Fibroblast of the conjunctiva (primary cell): ENCODE data around the gene RBM22.
A peak's percentile ranks its signal among the peaks of the same experiment; 100 is the strongest.

Experiments used
- DNase-seq: peaks from one replicate; pipeline ENCODE4 v3.0.0-alpha.2; 2010; ENCODE audit warnings: low read depth

Gene RBM22

DNA sequence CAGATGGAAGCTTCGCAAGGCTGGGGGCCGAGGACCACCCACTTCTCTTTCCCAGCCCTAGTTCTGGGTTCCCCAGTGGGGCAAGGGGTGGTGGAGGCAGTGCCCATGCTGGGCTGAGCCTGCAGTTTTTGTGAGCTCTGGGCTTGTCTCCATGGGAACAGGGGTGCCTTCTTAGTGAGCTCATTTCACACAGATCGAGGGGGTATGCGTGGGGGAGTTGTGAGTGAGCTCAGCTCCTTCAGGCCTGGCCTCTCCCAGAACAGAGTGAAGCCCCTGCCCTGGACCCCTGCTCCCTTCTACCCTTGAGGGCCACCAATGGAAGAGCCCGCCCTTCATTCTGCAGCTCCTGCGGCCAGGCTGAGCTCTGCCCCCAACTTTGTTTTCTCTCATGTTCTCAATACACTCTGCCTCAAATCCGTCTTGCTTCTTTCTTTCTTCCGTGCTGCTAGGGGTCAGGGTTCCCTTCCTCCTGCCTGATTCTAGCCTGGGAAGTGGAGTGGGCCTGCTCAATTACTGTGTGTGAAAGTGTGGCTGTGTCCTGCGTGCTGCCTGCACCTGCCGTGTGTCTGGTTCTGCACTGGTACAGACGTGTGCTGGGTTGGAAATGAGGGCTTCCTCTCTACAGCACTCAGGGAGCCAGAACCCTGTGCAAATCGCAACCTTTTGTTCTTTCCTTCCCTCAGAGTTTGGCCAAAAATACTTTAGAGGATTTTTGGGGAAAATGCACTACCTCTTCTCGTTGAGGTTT is 48.8 kb downstream of the RBM22 start:
- DNase-seq: no peak

DNA sequence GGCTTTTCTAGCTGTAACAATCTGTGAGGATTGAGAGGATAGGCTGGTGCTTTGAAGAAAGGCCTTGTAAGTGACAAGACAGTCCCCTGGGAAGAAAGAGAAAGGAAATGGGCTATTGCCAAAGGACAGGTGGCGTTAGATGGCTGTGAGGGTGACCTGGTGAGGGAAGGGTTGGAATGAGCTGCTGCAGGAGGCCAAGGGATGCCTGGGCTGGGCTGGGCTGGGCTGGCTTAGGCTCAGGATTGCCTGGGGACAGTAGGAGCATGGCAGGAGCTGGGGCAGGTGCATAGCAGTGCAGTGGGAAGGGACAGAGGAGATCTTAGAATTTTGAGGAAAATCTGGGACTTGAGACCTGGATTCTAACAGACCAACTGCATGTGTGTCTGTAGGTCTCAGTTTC is 49.5 kb downstream of the RBM22 start:
- DNase-seq: no peak

DNA sequence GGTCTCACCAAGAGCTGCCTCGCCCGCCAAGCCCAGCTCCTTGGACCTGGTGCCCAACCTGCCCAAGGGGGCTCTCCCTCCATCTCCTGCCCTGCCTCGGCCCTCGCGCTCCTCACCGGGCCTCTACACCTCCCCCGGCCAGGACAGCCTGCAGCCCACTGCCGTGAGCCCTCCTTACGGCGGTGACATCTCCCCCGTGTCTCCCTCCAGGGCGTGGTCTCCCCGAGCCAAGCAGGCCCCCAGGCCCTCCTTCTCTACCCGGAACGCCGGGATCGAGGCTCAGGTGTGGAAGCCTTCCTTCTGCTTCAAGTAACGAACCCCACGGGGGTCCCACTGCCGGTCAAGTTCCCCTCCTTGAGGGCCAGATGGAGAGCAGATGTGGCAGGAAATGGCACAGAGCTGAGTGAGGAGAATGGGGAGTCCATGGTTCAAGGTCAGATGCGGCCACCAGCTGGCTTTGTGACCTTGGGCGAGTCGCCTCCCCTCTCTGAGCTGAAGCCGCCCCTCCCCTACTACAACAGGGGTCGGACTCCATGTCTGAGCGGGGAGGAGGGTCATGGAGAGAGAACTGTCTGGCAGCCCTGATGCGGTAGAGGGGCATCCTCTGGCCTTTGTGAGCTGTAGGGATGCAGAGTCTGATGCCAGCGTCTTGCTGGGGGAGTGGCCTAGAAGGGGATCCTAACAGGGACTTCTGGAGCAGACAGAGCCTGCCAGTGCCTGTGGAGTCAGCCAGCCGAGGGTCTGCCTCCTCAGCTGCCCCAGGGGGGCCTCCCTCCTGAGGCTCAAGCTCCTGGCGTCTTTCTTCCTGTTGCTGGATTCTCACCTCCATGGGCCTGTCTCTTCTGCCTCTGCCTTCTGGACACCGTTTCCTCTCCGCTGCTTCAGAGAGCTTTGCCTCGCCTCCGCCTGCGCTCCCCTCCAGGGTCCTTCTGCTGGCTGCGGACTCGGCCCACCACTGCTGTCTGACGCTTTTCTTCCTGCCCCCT is 50.5 kb downstream of the RBM22 start:
- no peak for DNase-seq

DNA sequence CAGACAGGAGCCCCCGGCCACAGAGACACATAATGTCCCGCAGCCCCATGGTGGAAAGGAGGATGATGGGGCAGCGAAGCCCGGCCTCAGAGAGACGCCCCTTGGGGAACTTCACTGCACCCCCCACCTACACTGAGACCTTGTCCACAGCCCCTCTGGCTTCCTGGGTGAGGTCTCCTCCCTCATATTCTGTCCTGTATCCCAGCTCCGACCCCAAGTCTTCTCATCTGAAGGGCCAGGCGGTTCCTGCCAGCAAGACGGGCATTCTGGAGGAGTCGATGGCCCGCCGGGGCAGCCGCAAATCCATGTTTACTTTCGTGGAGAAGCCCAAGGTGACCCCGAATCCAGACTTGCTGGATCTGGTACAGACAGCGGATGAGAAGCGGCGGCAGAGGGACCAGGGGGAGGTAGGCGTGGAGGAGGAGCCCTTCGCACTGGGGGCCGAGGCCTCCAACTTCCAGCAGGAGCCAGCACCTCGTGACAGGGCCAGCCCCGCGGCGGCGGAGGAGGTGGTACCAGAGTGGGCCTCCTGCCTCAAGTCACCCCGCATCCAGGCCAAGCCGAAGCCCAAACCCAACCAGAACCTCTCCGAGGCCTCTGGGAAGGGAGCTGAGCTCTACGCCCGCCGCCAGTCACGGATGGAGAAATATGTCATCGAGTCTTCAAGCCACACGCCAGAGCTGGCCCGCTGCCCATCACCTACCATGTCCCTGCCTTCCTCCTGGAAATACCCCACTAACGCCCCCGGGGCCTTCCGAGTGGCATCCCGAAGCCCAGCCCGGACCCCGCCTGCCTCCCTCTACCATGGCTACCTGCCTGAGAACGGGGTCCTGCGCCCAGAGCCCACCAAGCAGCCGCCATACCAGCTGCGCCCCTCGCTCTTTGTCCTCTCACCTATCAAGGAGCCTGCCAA is 51.5 kb downstream of the RBM22 start:
- no peak for DNase-seq

DNA sequence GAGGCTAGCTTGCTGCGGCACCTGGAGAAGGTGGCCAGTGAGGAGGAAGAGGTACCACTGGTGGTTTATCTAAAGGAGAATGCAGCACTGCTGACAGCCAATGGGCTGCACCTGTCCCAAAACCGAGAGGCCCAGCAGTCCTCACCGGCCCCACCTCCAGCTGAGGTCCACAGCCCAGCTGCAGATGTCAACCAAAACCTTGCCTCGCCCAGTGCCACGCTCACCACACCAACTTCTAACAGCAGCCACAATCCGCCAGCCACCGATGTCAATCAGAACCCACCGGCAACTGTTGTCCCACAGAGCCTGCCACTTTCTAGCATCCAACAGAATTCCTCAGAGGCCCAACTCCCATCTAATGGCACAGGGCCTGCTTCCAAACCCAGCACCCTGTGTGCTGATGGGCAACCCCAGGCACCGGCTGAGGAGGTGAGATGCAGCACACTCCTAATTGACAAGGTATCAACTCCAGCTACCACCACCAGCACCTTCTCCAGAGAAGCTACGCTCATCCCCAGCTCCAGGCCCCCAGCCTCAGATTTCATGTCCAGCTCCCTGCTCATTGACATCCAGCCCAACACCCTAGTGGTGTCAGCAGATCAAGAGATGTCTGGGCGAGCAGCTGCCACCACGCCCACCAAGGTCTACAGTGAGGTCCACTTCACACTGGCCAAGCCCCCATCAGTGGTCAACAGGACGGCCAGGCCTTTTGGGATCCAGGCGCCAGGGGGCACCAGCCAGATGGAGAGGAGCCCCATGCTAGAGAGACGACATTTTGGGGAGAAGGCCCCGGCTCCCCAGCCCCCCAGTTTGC is 52.4 kb downstream of the RBM22 start:
- DNase-seq: no peak

DNA sequence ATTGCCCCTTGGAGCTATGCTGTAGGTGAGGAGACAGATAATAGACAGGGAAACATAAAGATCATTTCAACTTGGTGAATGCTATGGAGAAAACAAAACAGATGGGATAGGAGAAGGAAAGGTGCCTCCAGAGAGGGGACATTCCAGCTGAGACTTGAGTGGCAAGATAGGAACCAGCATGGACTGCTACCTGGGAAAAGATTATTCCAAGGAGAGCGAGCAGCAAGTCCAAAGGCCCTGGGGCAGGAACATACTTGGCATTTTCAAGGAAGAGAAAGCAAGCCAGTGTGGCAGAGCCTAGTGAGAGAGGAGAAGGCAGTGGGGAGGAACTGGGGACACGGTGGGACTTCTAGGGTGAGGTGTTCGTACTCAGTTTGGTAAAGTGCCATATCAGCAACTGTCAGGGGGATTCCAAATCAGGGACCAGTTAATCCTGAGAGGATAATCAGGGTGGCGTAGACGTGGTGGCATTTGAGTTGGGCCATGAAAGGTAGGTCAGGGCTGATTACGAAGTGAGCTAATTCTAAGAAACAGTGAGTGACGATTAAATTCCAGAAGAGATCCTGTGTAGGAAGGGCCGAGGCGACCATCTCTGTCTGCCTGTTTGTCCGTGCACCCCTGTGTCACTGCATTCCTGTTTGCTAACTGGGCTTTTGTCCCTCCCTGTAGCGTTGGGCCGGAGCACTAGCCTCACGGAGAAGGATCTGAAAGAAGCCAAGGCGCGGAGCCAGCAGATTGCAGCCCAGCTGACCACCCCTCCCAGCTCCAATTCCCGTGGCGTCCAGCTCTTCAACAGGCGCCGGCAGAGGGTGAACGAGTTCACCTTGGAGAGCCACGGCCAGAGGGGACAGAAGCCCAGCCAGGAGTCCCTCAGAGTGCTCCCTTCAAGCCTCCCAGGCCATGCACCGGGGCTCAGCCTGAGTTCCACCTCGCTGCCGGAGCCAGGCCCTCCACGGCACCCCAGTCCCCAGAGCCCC is 53.3 kb downstream of the RBM22 start:
- no peak for DNase-seq

DNA sequence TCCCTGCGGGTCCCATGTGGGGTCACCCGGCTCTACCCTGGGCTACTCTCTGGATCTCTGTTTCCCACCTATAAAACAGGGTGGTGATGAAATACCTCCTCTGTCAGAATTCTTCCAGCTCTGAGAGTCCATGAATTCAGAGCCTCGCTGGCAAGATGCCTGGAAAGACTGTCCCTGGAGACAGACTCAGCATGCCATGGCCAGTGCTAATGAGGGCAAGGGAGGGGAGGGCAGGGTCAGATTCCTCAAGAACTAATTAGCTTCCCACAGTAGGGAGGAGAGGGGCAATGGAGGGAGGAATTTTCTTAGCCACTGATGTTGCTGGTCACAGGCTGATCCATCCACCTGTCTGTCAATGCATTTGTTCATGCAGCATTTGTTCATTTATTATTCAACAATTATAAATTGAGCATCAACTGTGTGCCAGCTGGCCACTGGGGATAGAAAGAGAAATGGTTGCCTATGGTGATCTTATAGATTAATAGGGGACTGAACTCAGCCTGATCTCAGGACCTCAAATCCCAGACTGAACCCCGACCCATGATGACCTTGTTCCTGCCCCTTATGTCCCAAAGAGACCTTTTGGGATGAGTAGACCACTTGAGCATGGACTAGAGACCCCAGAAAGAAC is 55.7 kb downstream of the RBM22 start:
- DNase-seq: peak; percentile 67

DNA sequence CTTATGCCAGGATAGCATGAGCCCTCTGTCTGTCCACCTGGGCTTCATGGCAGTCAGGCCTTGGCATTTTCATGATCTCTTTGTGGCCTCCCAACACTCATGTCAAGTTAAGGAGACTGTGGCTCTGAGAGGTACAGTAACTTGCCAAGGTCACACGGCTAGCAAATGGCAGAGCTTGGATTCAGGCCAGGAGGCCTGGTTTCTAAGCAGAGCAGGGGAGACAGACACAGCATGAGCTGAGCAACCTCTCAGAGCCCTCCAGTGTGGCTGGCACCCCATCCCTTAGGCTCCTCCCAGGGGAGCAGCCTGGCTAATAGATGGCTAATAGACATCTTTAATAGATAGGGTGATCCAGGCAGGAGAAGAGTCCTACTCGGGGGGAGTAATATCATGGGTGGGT is 56.3 kb downstream of the RBM22 start:
- DNase-seq: no peak

DNA sequence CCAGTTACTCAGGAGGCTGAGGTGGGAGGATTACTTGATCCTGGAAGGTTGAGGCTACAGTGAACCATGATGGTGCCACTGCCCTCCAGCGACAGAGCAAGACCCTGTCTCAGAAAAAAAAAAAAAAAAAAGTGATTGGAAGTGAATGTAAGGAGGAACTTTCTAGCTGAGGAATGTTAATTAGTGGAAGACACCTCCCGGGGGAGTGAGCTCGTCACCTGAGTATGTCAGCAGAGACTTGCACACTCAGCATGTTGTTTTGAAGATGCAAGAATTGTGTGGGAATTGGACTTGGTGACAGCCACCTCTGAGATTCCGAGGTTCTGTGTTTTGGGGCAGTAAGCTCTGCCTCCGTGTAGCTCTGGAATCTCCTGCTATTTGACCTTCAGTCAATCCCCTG is 56.8 kb downstream of the RBM22 start:
- no peak for DNase-seq

DNA sequence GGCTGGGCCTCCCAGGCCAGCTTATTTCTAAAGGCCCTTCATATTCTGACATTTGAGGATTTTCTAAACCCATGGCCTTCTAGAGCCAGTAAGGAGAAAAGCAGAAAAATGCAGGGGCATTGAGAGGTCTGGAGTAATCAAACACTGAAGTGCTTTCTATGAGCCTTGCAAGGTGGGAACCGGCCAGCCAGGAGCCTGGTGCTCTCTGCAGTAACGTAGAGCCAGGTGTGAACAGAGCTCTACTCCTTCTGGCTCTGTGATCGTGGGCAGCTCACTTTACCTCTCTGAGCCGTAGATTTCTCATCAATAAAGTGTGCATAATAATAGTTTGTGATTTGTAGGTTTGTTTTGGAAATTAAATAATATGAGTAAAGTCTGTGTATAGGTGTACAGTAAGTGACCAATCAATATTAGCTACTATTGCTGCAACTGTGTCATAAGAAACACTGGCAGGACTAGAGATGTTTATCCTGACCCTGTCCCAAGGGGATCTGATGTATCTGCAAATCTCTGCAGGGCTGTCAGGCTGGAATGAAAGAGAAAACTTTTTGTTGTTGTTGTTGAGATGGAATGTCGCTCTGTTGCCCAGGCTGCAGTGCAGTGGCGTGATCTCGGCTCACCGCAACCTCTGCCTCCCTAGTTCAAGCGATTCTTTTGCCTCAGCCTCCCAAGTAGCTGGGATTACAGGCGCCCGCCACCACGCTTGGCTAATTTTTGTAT is 57.7 kb downstream of the RBM22 start:
- no peak for DNase-seq

DNA sequence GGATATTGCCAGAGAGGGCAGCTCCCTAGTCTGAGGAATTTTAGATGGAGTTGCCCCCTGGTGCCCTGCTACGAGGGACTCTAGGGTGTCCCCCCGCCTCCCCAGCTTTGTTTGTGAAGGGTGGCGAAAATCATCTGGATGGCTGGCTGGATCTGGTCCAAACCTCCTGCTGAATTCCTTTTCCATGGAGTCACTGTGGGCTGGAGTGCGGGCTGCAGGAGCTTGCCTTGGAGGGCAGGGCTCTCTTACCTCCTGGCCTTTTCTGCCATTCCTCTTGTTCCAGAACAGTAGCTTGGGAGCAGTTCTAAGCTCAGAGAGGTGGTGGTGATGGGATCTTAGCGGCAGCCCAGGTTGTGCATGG is 58.3 kb downstream of the RBM22 start:
- DNase-seq: peak; percentile 50

DNA sequence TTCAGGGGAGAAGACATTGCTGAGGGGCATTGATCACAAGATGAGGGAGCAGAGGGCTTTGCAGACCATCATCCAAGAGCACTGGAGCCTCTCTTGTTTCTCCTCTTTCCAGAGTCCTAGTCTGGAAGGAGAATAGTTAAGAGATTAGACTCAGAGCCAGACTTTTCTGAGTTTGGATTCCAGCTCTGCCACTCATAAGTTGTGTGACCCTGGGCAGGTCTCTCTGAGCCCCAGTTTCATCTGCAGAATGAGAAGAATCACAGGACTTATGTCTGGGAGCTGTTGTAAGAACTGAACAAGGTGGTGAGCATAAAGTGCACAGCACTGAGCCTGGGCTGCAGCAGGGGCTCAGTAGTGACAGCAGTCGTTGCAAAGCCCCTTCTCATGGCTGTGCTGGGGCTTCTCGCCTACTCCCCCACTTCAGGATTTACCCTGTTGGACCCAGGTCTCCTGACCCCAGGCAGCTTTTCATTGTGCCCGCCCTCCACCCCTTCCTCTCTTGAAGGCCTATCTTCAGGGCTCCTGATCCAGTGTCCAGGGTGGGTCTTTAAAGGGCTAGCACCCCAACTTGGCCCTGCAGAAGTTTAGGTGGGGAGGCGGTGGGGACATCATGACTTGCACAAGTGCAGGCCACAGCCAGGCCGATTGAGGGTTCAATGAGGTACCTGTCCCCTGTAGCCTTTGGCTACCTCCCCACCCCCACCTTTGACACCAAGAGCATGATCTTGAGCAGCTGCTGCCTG is 58.9 kb downstream of the RBM22 start:
- DNase-seq: no peak

DNA sequence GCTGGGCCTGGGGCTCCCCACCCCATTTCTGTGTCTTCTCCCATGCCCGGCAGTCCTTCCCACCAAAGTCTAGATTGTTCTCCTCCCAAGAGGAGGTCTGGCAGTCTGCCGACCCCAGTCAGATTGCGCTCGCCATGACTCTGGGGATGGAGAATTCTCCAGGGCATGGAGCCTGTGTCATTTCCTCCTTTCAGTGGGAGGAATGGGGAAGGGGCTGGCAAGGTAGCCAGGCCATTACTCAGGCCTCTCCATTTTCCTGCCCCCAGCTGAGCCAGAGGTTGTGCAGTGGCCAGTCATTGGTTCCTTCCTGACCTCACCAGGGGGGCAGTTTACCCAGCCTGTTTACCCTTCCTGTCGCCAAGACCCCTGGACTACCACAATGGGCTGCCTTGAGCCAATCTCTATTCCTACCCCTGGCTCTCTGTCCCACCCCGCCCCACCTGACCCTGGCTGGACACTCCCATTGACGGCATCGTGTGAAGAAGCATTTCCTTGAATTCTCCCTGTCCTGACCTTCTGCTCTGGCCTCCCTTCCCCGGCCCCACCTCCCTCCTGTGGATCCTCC is 59.8 kb downstream of the RBM22 start:
- DNase-seq: no peak
